C4-2B (cell line): Measurements from ENCODE around the gene TRH.

Experiments used
- CTCF ChIP-seq: fragments of 450-650 bp; conservative IDR thresholded peaks from 2 replicates; pipeline ENCODE4 v1.5.1; 2017; ENCODE audit warnings: mild to moderate bottlenecking
- ZFX ChIP-seq: fragments of 450-650 bp; IDR thresholded peaks from 2 replicates; pipeline ENCODE4 v1.6.1; 2017

- TF ChIP-seq ZFX: no peak
- no peak for TF ChIP-seq CTCF
Measured at GRCh38 chr3:129994883-129995559, 20.5 kb downstream of the TRH start.
